ENCODE results near the gene ID3. TPM values are rescaled to one million over a fixed set of nuclear protein-coding genes. Genes with fewer than 3 reads are reported as not detected.

ID3 gene
- total and polyA plus RNA-seq, 9 of the 15 experiments (the other 6 are each of a cell fraction or from before 2014, with no cell fraction given), result 6.8 to 59.8 (median 23.5) TPM

GRCh38 chr1:23558140-23558871, 995 bp downstream of the ID3 start (continued):
- TF ChIP-seq GTF3C2 (IDR thresholded peaks at IDR 0.05; ENCODE audit: borderline replicate concordance, extremely low read depth, insufficient read length) (no peak), MAFF (IDR thresholded peaks at IDR 0.05; ENCODE audit: low read length) (no peak), MTA1 (IDR thresholded peaks at IDR 0.05; ENCODE audit: borderline replicate concordance) (no peak), NBN (IDR thresholded peaks at IDR 0.05; ENCODE audit: low read depth) (peak; percentile 82), ZHX1 (conservative IDR thresholded peaks at IDR 0.05; ENCODE audit: low read length) (no peak), MED1 (CRISPR knock-in tag; IDR thresholded peaks at IDR 0.05; ENCODE audit: borderline replicate concordance) (no peak), ZBTB17 (CRISPR knock-in tag; IDR thresholded peaks at IDR 0.05) (no peak), NEUROD1 (IDR thresholded peaks at IDR 0.05; ENCODE audit: borderline replicate concordance, low read depth, low read length, partially characterized antibody) (no peak), MEF2D (tag; conservative IDR thresholded peaks at IDR 0.05; ENCODE audit: low read depth) (0 out of 2 replicates have a peak, but pooled peaks have one; percentile 39), ZNF274 (IDR thresholded peaks at IDR 0.05; ENCODE audit: borderline replicate concordance, low read depth, low read length) (no peak)
- TF ChIP-seq, protein P1, sequence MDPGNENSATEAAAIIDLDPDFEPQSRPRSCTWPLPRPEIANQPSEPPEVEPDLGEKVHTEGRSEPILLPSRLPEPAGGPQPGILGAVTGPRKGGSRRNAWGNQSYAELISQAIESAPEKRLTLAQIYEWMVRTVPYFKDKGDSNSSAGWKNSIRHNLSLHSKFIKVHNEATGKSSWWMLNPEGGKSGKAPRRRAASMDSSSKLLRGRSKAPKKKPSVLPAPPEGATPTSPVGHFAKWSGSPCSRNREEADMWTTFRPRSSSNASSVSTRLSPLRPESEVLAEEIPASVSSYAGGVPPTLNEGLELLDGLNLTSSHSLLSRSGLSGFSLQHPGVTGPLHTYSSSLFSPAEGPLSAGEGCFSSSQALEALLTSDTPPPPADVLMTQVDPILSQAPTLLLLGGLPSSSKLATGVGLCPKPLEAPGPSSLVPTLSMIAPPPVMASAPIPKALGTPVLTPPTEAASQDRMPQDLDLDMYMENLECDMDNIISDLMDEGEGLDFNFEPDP (CRISPR knock-in tag; IDR thresholded peaks at IDR 0.05), result no peak
- TF ChIP-seq, protein P2, sequence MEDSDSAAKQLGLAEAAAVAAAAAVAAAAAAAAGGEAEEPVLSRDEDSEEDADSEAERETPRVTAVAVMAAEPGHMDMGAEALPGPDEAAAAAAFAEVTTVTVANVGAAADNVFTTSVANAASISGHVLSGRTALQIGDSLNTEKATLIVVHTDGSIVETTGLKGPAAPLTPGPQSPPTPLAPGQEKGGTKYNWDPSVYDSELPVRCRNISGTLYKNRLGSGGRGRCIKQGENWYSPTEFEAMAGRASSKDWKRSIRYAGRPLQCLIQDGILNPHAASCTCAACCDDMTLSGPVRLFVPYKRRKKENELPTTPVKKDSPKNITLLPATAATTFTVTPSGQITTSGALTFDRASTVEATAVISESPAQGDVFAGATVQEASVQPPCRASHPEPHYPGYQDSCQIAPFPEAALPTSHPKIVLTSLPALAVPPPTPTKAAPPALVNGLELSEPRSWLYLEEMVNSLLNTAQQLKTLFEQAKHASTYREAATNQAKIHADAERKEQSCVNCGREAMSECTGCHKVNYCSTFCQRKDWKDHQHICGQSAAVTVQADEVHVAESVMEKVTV (CRISPR knock-in tag; IDR thresholded peaks at IDR 0.05), result no peak
- TF ChIP-seq, protein P3, sequence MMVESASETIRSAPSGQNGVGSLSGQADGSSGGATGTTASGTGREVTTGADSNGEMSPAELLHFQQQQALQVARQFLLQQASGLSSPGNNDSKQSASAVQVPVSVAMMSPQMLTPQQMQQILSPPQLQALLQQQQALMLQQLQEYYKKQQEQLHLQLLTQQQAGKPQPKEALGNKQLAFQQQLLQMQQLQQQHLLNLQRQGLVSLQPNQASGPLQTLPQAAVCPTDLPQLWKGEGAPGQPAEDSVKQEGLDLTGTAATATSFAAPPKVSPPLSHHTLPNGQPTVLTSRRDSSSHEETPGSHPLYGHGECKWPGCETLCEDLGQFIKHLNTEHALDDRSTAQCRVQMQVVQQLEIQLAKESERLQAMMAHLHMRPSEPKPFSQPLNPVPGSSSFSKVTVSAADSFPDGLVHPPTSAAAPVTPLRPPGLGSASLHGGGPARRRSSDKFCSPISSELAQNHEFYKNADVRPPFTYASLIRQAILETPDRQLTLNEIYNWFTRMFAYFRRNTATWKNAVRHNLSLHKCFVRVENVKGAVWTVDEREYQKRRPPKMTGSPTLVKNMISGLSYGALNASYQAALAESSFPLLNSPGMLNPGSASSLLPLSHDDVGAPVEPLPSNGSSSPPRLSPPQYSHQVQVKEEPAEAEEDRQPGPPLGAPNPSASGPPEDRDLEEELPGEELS (CRISPR knock-in tag; IDR thresholded peaks at IDR 0.05; ENCODE audit: borderline replicate concordance), result no peak
- TF ChIP-seq, protein P4, sequence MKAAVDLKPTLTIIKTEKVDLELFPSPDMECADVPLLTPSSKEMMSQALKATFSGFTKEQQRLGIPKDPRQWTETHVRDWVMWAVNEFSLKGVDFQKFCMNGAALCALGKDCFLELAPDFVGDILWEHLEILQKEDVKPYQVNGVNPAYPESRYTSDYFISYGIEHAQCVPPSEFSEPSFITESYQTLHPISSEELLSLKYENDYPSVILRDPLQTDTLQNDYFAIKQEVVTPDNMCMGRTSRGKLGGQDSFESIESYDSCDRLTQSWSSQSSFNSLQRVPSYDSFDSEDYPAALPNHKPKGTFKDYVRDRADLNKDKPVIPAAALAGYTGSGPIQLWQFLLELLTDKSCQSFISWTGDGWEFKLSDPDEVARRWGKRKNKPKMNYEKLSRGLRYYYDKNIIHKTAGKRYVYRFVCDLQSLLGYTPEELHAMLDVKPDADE (conservative IDR thresholded peaks at IDR 0.05; ENCODE audit: control insufficient read depth, low read depth, low read length), result peak; percentile 78; the same call in 1 of the 2 replicates
